Progenitor cell of endocrine pancreas (in vitro differentiated cells): ENCODE measurements around the gene VPS4B. TPM values are rescaled to one million over a fixed set of nuclear protein-coding genes. Genes with fewer than 3 reads are reported as not detected.
"Not testable (repeated sequence)": the region's sequence is repeated elsewhere in the genome, so short reads cannot be mapped to it uniquely, and the experiment has no call there.

Experiments used
- DNase-seq: peaks from one replicate; pipeline ENCODE4 v3.0.0; 2021; ENCODE audit warnings: low spot score; ENCODE audit not compliant: unreplicated experiment
- H3K27ac Mint-ChIP-seq: 2 replicates; pipeline ENCODE4 v1.8.0; 2021; ENCODE audit warnings: mild to moderate bottlenecking, moderate library complexity, mixed read lengths
- H3K27me3 Mint-ChIP-seq: 2 replicates; pipeline ENCODE4 v1.8.0; 2021; ENCODE audit warnings: mixed read lengths
- H3K36me3 Mint-ChIP-seq: 2 replicates; pipeline ENCODE4 v1.8.0; 2022; ENCODE audit warnings: mixed read lengths; ENCODE audit not compliant: insufficient read depth
- H3K4me1 Mint-ChIP-seq: 2 replicates; pipeline ENCODE4 v1.8.0; 2021; ENCODE audit warnings: low read depth, mixed read lengths
- H3K4me3 Mint-ChIP-seq: 2 replicates; pipeline ENCODE4 v1.8.0; 2021; ENCODE audit warnings: low read depth, mild to moderate bottlenecking, moderate library complexity, mixed read lengths
- H3K9me3 Mint-ChIP-seq: 2 replicates; pipeline ENCODE4 v1.8.0; 2021; ENCODE audit warnings: low read depth, mixed read lengths
- total RNA-seq: library from RNA; stranded (reverse); gene quantifications from 2 replicates; pipeline ENCODE4 v1.2.1, GENCODE V29; 2021
- TF ChIP-seq, protein P1 (sequence below): fragments of 200-600 bp; sonication (generic); IDR thresholded peaks from one replicate; pipeline ENCODE4 v1.5.0; 2021; ENCODE audit warnings: antibody characterized with exemption, mild to moderate bottlenecking; ENCODE audit not compliant: unreplicated experiment

VPS4B gene
- total RNA-seq, 1 donor from 2014 or later = 56.4 TPM

DNA sequence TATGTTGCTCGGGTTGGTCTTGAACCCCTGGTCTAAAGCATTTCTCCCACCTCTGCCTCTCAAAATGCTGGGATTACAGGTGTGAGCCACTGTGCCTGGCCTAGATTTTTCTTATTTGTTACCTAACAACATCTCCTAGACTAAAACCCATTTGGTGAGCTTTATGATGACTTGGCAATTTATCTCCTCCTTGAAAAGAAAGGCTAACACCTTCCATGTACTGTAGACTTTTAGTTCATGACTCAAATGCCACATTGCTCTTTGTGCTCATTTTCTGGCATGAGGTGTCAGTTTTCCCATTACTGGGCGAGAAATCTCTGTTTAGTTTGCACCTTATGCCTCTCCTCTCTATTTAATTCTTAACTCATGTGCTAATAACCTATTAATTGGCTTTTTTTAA, 42.2 kb upstream of the VPS4B start:
- no peak for DNase-seq
- no peaks in the 10 kb centered on the region for H3K27me3 Mint-ChIP-seq
- peaks cover 7% of the 10 kb centered on the region for H3K4me1 Mint-ChIP-seq
- H3K9me3 Mint-ChIP-seq = no peaks in the 10 kb centered on the region
- TF ChIP-seq, protein P1, sequence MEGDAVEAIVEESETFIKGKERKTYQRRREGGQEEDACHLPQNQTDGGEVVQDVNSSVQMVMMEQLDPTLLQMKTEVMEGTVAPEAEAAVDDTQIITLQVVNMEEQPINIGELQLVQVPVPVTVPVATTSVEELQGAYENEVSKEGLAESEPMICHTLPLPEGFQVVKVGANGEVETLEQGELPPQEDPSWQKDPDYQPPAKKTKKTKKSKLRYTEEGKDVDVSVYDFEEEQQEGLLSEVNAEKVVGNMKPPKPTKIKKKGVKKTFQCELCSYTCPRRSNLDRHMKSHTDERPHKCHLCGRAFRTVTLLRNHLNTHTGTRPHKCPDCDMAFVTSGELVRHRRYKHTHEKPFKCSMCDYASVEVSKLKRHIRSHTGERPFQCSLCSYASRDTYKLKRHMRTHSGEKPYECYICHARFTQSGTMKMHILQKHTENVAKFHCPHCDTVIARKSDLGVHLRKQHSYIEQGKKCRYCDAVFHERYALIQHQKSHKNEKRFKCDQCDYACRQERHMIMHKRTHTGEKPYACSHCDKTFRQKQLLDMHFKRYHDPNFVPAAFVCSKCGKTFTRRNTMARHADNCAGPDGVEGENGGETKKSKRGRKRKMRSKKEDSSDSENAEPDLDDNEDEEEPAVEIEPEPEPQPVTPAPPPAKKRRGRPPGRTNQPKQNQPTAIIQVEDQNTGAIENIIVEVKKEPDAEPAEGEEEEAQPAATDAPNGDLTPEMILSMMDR = no peak
- H3K27ac Mint-ChIP-seq = no peak overlapping the region
- H3K36me3 Mint-ChIP-seq = no peaks in the 10 kb centered on the region
- no peak overlapping the region for H3K4me3 Mint-ChIP-seq

GRCh38 chr18:63460414-63460813, 38.1 kb upstream of the VPS4B start:
- Mint-ChIP-seq H3K27ac (no peak overlapping the region), H3K36me3 (no peaks in the 10 kb centered on the region), H3K4me1 (no peaks in the 10 kb centered on the region), H3K9me3 (peaks cover 3% of the 10 kb centered on the region), H3K27me3 (no peaks in the 10 kb centered on the region), H3K4me3 (no peak overlapping the region)
- DNase-seq = no peak
- TF ChIP-seq, protein P1 = no peak

DNA sequence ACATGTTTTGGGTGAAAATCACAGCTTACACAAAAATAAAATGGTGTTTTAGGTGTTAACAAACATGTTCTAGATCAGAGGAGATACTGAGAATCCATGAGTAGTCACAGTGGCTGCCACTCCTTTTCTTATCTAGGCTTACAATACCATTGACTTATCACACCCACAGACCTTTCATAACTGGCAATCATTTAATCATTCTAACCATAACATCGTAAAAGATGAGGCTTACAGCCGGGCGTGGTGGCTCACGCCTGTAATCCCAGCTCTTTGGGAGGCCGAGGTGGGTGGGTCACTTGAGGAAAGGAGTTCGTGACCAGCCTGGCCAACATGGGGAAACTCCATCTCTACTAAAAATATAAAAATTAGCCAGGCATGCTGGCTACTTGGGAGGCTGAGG, 35.7 kb upstream of the VPS4B start:
- Mint-ChIP-seq H3K27me3 (no peaks in the 10 kb centered on the region), H3K4me1 (peaks cover 8% of the 10 kb centered on the region), H3K36me3 (no peaks in the 10 kb centered on the region), H3K9me3 (peaks cover 3% of the 10 kb centered on the region), H3K27ac (no peak overlapping the region), H3K4me3 (no peak overlapping the region)
- DNase-seq = no peak
- TF ChIP-seq, protein P1 = no peak

DNA sequence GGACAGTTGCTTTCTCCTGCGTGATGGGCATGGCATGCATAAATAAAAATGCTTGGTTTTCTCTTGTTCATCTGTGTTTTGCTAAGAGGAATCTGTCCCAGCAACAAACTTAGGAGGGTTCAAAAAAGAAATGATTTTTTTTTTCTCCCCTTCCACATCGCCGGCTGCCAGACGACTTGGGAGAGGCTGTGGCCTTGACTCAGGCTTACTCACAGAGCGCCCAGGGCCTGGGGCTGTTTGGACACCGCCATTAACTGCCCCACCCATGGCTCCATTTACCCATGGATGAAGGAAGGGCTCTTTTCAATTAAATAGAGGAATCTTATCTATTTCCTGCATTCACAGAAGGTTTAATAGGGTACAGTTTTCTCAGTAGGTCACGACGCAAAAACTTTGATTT, 32.2 kb upstream of the VPS4B start:
- H3K36me3 Mint-ChIP-seq = no peaks in the 10 kb centered on the region
- no peak overlapping the region for H3K4me3 Mint-ChIP-seq
- H3K4me1 Mint-ChIP-seq = peaks cover 21% of the 10 kb centered on the region
- no peak overlapping the region for H3K27ac Mint-ChIP-seq
- no peak for DNase-seq
- TF ChIP-seq, protein P1 = no peak
- H3K27me3 Mint-ChIP-seq = no peaks in the 10 kb centered on the region
- H3K9me3 Mint-ChIP-seq = peaks cover 3% of the 10 kb centered on the region

DNA sequence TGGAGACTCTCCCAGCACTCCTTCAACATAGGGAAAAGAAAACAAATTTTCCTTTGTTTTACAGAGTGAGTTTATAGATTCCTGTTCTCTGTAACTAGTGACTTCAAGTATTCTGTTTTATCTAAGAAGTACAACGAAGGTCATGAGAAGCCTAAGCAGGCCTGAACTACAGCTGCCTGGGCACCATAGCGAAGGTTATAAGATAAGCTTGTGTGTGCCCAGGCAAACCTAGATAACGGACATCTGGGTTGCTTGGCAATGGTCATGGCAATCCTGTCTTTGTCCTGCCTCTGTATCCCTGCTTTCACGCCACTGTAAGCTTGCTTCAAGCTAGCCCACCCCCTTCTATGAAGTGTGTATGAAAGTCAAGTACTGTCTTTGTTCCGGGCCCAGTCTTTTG, 30.5 kb upstream of the VPS4B start:
- Mint-ChIP-seq H3K4me1 (peaks cover 21% of the 10 kb centered on the region), H3K27ac (peak overlapping the region; percentile 78)
- H3K9me3 Mint-ChIP-seq, H3K27me3 Mint-ChIP-seq, H3K4me3 Mint-ChIP-seq, DNase-seq, H3K36me3 Mint-ChIP-seq: not testable (repeated sequence)

DNA sequence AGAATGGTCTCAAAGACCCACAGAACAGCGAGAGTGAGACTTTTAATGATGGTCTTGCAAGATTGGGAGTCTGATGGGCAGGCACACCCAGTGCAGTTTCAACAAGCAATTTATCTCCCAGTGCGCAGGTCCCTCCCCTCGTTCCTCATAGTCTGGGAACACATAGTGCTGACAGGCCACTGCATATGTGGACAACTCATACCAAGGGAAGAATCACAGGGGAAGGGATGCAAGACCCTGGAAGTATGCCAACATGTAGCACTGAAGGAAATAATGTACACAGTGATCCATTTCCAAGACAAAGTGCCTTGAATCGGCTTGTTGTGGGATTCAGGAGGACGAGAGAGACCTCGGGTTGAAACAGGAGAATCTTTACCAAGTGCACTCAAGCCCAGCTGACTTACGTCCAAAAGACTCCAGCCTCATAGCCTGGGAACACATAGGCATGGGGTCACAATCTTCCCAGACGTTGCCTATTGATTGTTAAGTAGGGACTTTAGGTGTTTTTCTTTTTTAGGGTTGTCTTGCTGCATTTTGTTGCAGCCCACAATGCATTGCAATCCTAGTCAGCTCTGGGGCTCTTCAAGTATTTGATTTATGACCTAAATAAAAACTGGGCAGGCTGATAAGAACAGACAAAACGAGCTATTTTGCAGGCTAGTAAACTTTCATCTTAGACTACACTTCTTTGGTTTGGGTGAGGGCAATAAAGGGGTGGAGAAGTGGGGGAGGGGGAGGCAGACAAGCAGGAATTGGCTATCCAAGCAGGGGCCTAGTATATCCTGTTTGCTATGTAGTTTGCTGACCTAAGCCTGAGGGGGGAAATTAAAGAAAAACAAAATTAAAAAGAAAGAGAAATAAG, 29.8 kb upstream of the VPS4B start:
- DNase-seq = no peak
- TF ChIP-seq, protein P1 = no peak
- Mint-ChIP-seq H3K27me3 (no peaks in the 10 kb centered on the region), H3K4me3 (no peak overlapping the region), H3K36me3 (no peaks in the 10 kb centered on the region), H3K9me3 (peaks cover 3% of the 10 kb centered on the region), H3K27ac (peak overlapping the region; percentile 85), H3K4me1 (peaks cover 21% of the 10 kb centered on the region)
